ENCODE measurements around the gene VTN. TPM values are rescaled to one million over a fixed set of nuclear protein-coding genes. Genes with fewer than 3 reads are reported as not detected.

VTN gene
- total and polyA plus RNA-seq, 2 donors from 2014 or later, result 0.98 to 3.5 TPM

DNA sequence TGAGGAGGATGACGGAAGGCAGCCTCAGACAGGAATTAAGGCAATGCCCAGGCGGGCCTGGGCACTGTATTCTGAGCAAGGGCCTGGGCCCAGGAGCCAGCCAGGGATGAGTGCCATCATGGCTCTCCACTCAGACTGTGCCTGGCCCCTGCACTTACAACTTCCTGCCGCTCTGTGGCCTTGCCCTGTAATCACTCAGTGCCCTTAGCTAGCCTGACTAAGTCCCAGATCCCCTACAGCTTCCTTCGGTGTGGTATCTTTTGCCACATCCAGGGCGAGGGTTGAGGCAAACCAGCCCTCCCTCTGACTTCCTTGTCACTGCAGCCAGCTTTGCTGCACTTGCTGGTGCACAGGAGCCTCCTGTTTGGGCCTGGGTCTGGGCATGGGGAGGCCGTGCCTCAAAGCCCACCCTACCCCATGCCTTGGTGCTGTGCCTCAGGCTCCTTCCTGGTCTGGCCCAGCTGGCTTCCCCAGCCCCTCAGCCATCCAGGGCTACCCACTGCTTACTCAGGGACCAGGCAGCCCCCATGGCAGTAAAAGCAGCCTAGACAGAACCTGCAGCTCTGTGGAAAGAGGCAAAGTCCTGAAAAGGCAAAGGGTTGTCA lies 26.6 kb upstream of the VTN start:
- Histone ChIP-seq H3K4me1 (ENCODE audit: control insufficient read depth in 2 of 3, insufficient read depth in 2 of 3, low read depth in 1 of 3, low read length in 3 of 3) (peaks cover 0 to 18% (median 4%) of the 10 kb centered on the region in 3 donors), H3K27me3 (ENCODE audit: control insufficient read depth, insufficient read depth, low read length) (no peaks in the 10 kb centered on the region), H3K4me3 (ENCODE audit: low read length in 3 of 3) (no peak overlapping the region), H3K27ac (ENCODE audit: low read depth in 2 of 2, low read length in 2 of 2) (no peak overlapping the region), H3K9me3 (ENCODE audit: control insufficient read depth in 2 of 3, insufficient read depth in 1 of 3, low read length in 3 of 3) (no peaks in the 10 kb centered on the region), H3K36me3 (ENCODE audit: control insufficient read depth in 2 of 3, insufficient read depth in 3 of 3, low read length in 3 of 3) (peaks cover 0 to 5% (median 4%) of the 10 kb centered on the region in 3 donors), H3K9ac (ENCODE audit: low read length in 3 of 3) (no peak overlapping the region)
- no peak for FAIRE-seq
- DNase-seq, result no peak
- intact Hi-C loops (cut with DNase I), result no loop called here
- TF ChIP-seq, protein P1, sequence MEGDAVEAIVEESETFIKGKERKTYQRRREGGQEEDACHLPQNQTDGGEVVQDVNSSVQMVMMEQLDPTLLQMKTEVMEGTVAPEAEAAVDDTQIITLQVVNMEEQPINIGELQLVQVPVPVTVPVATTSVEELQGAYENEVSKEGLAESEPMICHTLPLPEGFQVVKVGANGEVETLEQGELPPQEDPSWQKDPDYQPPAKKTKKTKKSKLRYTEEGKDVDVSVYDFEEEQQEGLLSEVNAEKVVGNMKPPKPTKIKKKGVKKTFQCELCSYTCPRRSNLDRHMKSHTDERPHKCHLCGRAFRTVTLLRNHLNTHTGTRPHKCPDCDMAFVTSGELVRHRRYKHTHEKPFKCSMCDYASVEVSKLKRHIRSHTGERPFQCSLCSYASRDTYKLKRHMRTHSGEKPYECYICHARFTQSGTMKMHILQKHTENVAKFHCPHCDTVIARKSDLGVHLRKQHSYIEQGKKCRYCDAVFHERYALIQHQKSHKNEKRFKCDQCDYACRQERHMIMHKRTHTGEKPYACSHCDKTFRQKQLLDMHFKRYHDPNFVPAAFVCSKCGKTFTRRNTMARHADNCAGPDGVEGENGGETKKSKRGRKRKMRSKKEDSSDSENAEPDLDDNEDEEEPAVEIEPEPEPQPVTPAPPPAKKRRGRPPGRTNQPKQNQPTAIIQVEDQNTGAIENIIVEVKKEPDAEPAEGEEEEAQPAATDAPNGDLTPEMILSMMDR (IDR thresholded peaks at IDR 0.05; ENCODE audit: borderline replicate concordance, extremely low read depth, insufficient read depth), result no peak

DNA sequence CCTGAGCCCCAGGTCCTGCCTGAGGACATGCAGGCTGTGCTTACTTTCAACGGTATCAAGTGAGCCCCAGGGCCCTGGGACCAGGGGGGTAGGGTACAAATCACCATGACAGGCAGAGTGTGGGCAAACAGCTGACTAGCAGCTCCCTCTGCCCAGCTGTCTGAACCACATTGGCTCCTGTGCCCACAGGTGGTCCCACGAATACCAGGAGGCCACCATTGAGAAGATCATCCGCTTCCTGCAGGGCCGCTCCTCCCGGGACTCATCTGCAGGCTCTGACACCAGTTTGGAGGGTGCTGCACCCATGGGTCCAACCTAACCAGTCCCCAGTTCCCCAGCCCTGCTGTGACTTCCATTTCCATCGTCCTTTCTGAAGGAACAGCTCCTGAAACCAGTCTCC lies 25.9 kb upstream of the VTN start:
- Histone ChIP-seq H3K27ac (ENCODE audit: low read depth in 2 of 2, low read length in 2 of 2) (no peak overlapping the region), H3K4me3 (ENCODE audit: low read length in 3 of 3) (no peak overlapping the region), H3K27me3 (ENCODE audit: control insufficient read depth, insufficient read depth, low read length) (no peaks in the 10 kb centered on the region), H3K36me3 (ENCODE audit: control insufficient read depth in 2 of 3, insufficient read depth in 3 of 3, low read length in 3 of 3) (peaks cover 0 to 8% (median 6%) of the 10 kb centered on the region in 3 donors), H3K9ac (ENCODE audit: low read length in 3 of 3) (no peak overlapping the region), H3K9me3 (ENCODE audit: control insufficient read depth in 2 of 3, insufficient read depth in 1 of 3, low read length in 3 of 3) (no peaks in the 10 kb centered on the region), H3K4me1 (ENCODE audit: control insufficient read depth in 2 of 3, insufficient read depth in 2 of 3, low read depth in 1 of 3, low read length in 3 of 3) (peaks cover 0 to 18% (median 4%) of the 10 kb centered on the region in 3 donors)
- DNase-seq (no peak), FAIRE-seq (no peak)
- TF ChIP-seq, protein P1 (IDR thresholded peaks at IDR 0.05; ENCODE audit: borderline replicate concordance, extremely low read depth, insufficient read depth), result no peak
- intact Hi-C loops (cut with DNase I), result no loop called here

DNA sequence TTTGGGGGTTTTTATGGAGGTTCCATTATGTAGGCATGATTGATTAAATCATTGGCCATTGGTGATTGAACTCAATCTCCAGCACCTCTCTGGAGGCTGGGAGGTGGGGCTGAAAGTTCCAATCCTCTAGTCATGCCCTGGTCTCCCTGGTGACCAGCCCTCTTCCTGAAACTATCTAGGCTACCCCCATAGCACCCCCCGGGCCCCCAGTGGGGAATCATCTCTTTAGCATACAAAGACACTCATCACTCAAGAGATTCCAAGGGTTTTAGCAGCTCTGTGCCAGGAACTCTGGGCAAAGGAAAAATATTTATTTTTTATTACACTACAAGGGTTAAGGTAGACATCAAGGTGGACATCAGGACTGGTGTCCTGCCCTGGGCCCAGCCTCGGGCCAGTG lies 25.3 kb upstream of the VTN start:
- TF ChIP-seq, protein P1 (IDR thresholded peaks at IDR 0.05; ENCODE audit: borderline replicate concordance, extremely low read depth, insufficient read depth), result no peak
- DNase-seq (no peak), FAIRE-seq (no peak)
- no peaks in the 10 kb centered on the region for H3K9me3 ChIP-seq (ENCODE audit: control insufficient read depth in 2 of 3, insufficient read depth in 1 of 3, low read length in 3 of 3)
- no peak overlapping the region for H3K27ac ChIP-seq (ENCODE audit: low read depth in 2 of 2, low read length in 2 of 2)
- H3K4me3 ChIP-seq (ENCODE audit: low read length in 3 of 3), result no peak overlapping the region
- no peak overlapping the region for H3K9ac ChIP-seq (ENCODE audit: low read length in 3 of 3)
- H3K27me3 ChIP-seq (ENCODE audit: control insufficient read depth, insufficient read depth, low read length), result no peaks in the 10 kb centered on the region
- peaks cover 0 to 18% (median 4%) of the 10 kb centered on the region in 3 donors for H3K4me1 ChIP-seq (ENCODE audit: control insufficient read depth in 2 of 3, insufficient read depth in 2 of 3, low read depth in 1 of 3, low read length in 3 of 3)
- intact Hi-C loops (cut with DNase I), result no loop called here
- H3K36me3 ChIP-seq (ENCODE audit: control insufficient read depth in 2 of 3, insufficient read depth in 3 of 3, low read length in 3 of 3), result peaks cover 4 to 11% (median 11%) of the 10 kb centered on the region in 3 donors
